ENCODE measurements around the gene TRIM33. TPM values are rescaled to one million over a fixed set of nuclear protein-coding genes. Genes with fewer than 3 reads are reported as not detected.

TRIM33 gene
- total RNA-seq, 1 donor from 2014 or later = 14.5 TPM

Other genes starting within 250 kb of the TRIM33 start
- gene BCAS2, start 70.4 kb upstream of the TRIM33 start, total RNA-seq = 28.4 TPM
- 2.6 TPM for gene DENND2C, start 158.8 kb upstream of the TRIM33 start, total RNA-seq
- gene AMPD1, start 184.3 kb upstream of the TRIM33 start, total RNA-seq = not detected
- 7.2 TPM for gene NRAS, start 205.6 kb upstream of the TRIM33 start, total RNA-seq
- gene CSDE1, start 246.8 kb upstream of the TRIM33 start, total RNA-seq = 873 TPM